ENCODE measurements around the gene TMEM62. TPM values are rescaled to one million over a fixed set of nuclear protein-coding genes. Genes with fewer than 3 reads are reported as not detected.
"Not testable (repeated sequence)": the region's sequence is repeated elsewhere in the genome, so short reads cannot be mapped to it uniquely, and the experiment has no call there.

Gene TMEM62
- total RNA-seq, 2 donors from 2014 or later, result 15.7 to 21.4 TPM

- Mint-ChIP-seq H3K27me3 (no peaks in the 10 kb centered on the region), H3K4me1 (peaks cover 40% of the 10 kb centered on the region), H3K36me3 (ENCODE audit: low read depth) (peaks cover 58% of the 10 kb centered on the region), H3K4me3 (peak overlapping the region; percentile 94), H3K9me3 (no peaks in the 10 kb centered on the region), H3K27ac (peak overlapping the region; percentile 99)
- peak; percentile 54 for ATAC-seq (replicated peaks)
Observed at GRCh38 chr15:43105077-43105736, 28.2 kb upstream of the TMEM62 start.

- Mint-ChIP-seq H3K27me3 (no peaks in the 10 kb centered on the region), H3K4me1 (peaks cover 35% of the 10 kb centered on the region), H3K27ac (peak within 1 kb of the TSS; percentile 99), H3K4me3 (peak within 1 kb of the TSS; percentile 94), H3K36me3 (ENCODE audit: low read depth) (peaks cover 51% of the 10 kb centered on the region), H3K9me3 (no peaks in the 10 kb centered on the region)
- peak; percentile 94 for ATAC-seq (replicated peaks)
Observed at GRCh38 chr15:43105778-43106485, 27.5 kb upstream of the TMEM62 start, which contains the start of gene UBR1. Gene UBR1 (minus strand): TSS chr15:43106038. CDS start chr15:43106022, 16 bp downstream.

GRCh38 chr15:43106486-43106829, 26.9 kb upstream of the TMEM62 start:
- H3K4me1 Mint-ChIP-seq, result peaks cover 32% of the 10 kb centered on the region
- peaks cover 46% of the 10 kb centered on the region for H3K36me3 Mint-ChIP-seq (ENCODE audit: low read depth)
- ATAC-seq (replicated peaks), result no peak
- H3K27ac Mint-ChIP-seq, result peak overlapping the region; percentile 99
- H3K27me3 Mint-ChIP-seq, result no peaks in the 10 kb centered on the region
- peak overlapping the region; percentile 94 for H3K4me3 Mint-ChIP-seq
- no peaks in the 10 kb centered on the region for H3K9me3 Mint-ChIP-seq

- Mint-ChIP-seq H3K4me1 (peaks cover 24% of the 10 kb centered on the region), H3K4me3 (no peak overlapping the region), H3K27me3 (no peaks in the 10 kb centered on the region), H3K9me3 (no peaks in the 10 kb centered on the region), H3K27ac (no peak overlapping the region), H3K36me3 (ENCODE audit: low read depth) (peaks cover 33% of the 10 kb centered on the region)
- ATAC-seq (replicated peaks), result no peak
Observed at GRCh38 chr15:43107751-43108150, 25.6 kb upstream of the TMEM62 start.

- ATAC-seq (replicated peaks), result no peak
- no peaks in the 10 kb centered on the region for H3K27me3 Mint-ChIP-seq
- H3K9me3 Mint-ChIP-seq, result no peaks in the 10 kb centered on the region
Observed at GRCh38 chr15:43111354-43111753, 22.0 kb upstream of the TMEM62 start.

GRCh38 chr15:43118286-43118685, 15.1 kb upstream of the TMEM62 start:
- Mint-ChIP-seq H3K36me3 (ENCODE audit: low read depth) (no peaks in the 10 kb centered on the region), H3K4me3 (no peak overlapping the region), H3K27me3 (no peaks in the 10 kb centered on the region), H3K4me1 (peaks cover 7% of the 10 kb centered on the region), H3K27ac (no peak overlapping the region), H3K9me3 (no peaks in the 10 kb centered on the region)
- no peak for ATAC-seq (replicated peaks)

More at GRCh38 chr15:43111354-43111753, 22.0 kb upstream of the TMEM62 start:
- Mint-ChIP-seq H3K4me3 (no peak overlapping the region), H3K36me3 (ENCODE audit: low read depth) (no peaks in the 10 kb centered on the region), H3K27ac (no peak overlapping the region), H3K4me1 (peaks cover 3% of the 10 kb centered on the region)

- H3K36me3 Mint-ChIP-seq (ENCODE audit: low read depth), result no peaks in the 10 kb centered on the region
- no peaks in the 10 kb centered on the region for H3K9me3 Mint-ChIP-seq
- no peaks in the 10 kb centered on the region for H3K27me3 Mint-ChIP-seq
- H3K27ac Mint-ChIP-seq, result no peak overlapping the region
- peaks cover 9% of the 10 kb centered on the region for H3K4me1 Mint-ChIP-seq
- no peak for ATAC-seq (replicated peaks)
- no peak overlapping the region for H3K4me3 Mint-ChIP-seq
Observed at GRCh38 chr15:43118829-43119228, 14.6 kb upstream of the TMEM62 start.

- peak overlapping the region; percentile 95 for H3K27ac Mint-ChIP-seq
- ATAC-seq (replicated peaks), result no peak
- peak overlapping the region; percentile 90 for H3K4me3 Mint-ChIP-seq
- H3K27me3 Mint-ChIP-seq, result no peaks in the 10 kb centered on the region
- H3K4me1 Mint-ChIP-seq, result peaks cover 9% of the 10 kb centered on the region
- H3K36me3 Mint-ChIP-seq (ENCODE audit: low read depth), result no peaks in the 10 kb centered on the region
- H3K9me3 Mint-ChIP-seq, result no peaks in the 10 kb centered on the region
Observed at GRCh38 chr15:43121863-43122262, 11.5 kb upstream of the TMEM62 start.

GRCh38 chr15:43125100-43125661, 8.2 kb upstream of the TMEM62 start:
- no peak overlapping the region for H3K4me3 Mint-ChIP-seq
- no peak for ATAC-seq (replicated peaks)
- no peaks in the 10 kb centered on the region for H3K36me3 Mint-ChIP-seq (ENCODE audit: low read depth)
- H3K27ac Mint-ChIP-seq, result no peak overlapping the region
- peaks cover 3% of the 10 kb centered on the region for H3K9me3 Mint-ChIP-seq
- H3K27me3 Mint-ChIP-seq, result no peaks in the 10 kb centered on the region
- peaks cover 9% of the 10 kb centered on the region for H3K4me1 Mint-ChIP-seq

GRCh38 chr15:43126356-43126755, 7.0 kb upstream of the TMEM62 start:
- Mint-ChIP-seq H3K36me3 (ENCODE audit: low read depth) (no peaks in the 10 kb centered on the region), H3K4me3 (no peak overlapping the region), H3K9me3 (peaks cover 3% of the 10 kb centered on the region), H3K4me1 (peaks cover 9% of the 10 kb centered on the region), H3K27ac (no peak overlapping the region), H3K27me3 (no peaks in the 10 kb centered on the region)
- ATAC-seq (replicated peaks), result no peak

GRCh38 chr15:43127752-43128151, 5.6 kb upstream of the TMEM62 start:
- no peaks in the 10 kb centered on the region for H3K36me3 Mint-ChIP-seq (ENCODE audit: low read depth)
- H3K27ac Mint-ChIP-seq, result no peak overlapping the region
- no peaks in the 10 kb centered on the region for H3K27me3 Mint-ChIP-seq
- H3K4me3 Mint-ChIP-seq, result no peak overlapping the region
- H3K4me1 Mint-ChIP-seq, result peaks cover 8% of the 10 kb centered on the region
- no peak for ATAC-seq (replicated peaks)
- H3K9me3 Mint-ChIP-seq, result peaks cover 3% of the 10 kb centered on the region

- H3K4me1 Mint-ChIP-seq; ATAC-seq (replicated peaks); H3K27ac Mint-ChIP-seq; H3K4me3 Mint-ChIP-seq; H3K9me3 Mint-ChIP-seq; H3K27me3 Mint-ChIP-seq; H3K36me3 Mint-ChIP-seq (ENCODE audit: low read depth): not testable (repeated sequence)
Observed at GRCh38 chr15:43128174-43128979, 5.0 kb upstream of the TMEM62 start.

- H3K9me3 Mint-ChIP-seq, result peaks cover 3% of the 10 kb centered on the region
- H3K4me3 Mint-ChIP-seq, result no peak overlapping the region
- H3K36me3 Mint-ChIP-seq (ENCODE audit: low read depth), result no peaks in the 10 kb centered on the region
- ATAC-seq (replicated peaks), result no peak
- H3K27me3 Mint-ChIP-seq, result no peaks in the 10 kb centered on the region
- H3K4me1 Mint-ChIP-seq, result no peaks in the 10 kb centered on the region
- H3K27ac Mint-ChIP-seq, result no peak overlapping the region
Observed at GRCh38 chr15:43128980-43129335, 4.4 kb upstream of the TMEM62 start.

- H3K27me3 Mint-ChIP-seq, result no peaks in the 10 kb centered on the region
- peak overlapping the region; percentile 91 for H3K27ac Mint-ChIP-seq
- H3K4me1 Mint-ChIP-seq, result peaks cover 9% of the 10 kb centered on the region
- peaks cover 26% of the 10 kb centered on the region for H3K36me3 Mint-ChIP-seq (ENCODE audit: low read depth)
- peak overlapping the region; percentile 90 for H3K4me3 Mint-ChIP-seq
- ATAC-seq (replicated peaks), result no peak
- peaks cover 3% of the 10 kb centered on the region for H3K9me3 Mint-ChIP-seq
Observed at GRCh38 chr15:43132830-43133429, 456 bp upstream of the TMEM62 start.
